CD4-positive, alpha-beta T cell treated with Interleukin-4 for 4 hours (primary cell): Measurements from ENCODE around the gene PTGDR2.

ENCODE experiments used
- DNase-seq: peaks from one replicate; pipeline ENCODE4 v3.0.0-alpha.2; 2020

Gene PTGDR2

GRCh38 chr11:60873533-60873932 is 17.8 kb upstream of the PTGDR2 start:
- no peak for DNase-seq

DNA sequence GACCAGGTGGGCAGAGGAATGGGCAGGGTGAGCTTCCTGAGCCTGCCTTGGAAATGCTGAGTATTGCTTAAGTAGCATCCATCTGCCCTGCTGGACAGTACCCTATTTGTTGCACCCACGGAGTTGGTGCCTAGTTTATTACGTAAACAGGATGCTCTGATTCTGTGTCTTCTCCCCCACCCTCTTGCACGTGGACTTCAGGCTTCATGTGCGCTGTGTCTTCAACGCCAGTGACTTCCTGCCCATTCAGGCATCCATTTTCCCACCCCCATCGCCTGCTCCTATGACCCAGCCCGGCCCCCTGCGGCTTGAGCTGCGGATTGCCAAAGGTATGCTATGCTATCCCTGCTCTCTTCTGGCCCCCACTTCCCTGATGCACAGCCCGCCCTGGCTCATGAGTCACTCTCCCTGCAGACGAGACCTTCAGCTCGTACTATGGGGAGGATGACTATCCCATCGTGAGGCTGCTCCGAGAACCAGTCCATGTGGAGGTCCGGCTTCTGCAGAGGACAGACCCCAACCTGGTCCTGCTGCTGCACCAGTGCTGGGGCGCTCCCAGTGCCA is 17.3 kb upstream of the PTGDR2 start:
- no peak for DNase-seq

GRCh38 chr11:60872124-60872960 is 16.6 kb upstream of the PTGDR2 start:
- DNase-seq: no peak

DNA sequence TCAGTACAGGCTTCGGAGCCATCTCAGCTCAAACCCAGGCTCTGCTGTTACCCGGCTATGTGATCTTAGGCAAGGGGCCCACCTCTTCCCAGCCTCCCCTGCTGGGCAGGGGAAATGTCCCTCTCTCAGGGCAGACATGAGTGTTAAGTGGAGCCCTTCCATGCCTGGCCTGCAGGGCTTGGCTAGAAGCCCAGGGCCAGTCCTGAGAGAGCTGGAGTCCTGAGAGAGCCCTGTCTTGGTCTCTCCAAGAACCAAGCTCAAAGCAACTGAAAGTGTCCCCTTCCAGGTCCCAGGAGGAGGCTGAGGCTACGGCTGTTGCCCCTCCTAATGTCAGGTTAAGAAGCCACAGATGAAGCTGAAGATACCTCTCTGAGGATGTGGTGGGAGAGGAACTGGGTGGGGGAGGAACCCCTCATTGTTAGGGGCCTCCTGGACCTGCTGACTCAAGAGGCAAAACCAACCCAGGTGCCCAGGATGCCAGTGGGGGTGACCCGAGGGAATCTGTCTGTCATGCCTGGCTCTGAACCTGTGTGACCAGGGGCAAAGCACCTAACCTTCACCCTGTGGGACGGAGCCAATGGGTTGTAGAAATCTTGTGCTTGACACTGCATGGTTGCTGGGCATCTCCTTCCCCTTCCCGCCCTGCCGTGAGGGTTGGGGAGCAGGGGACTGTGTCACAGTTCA is 15.8 kb upstream of the PTGDR2 start:
- no peak for DNase-seq

- DNase-seq: no peak
Measured at GRCh38 chr11:60870733-60871377, 15.1 kb upstream of the PTGDR2 start.

GRCh38 chr11:60870276-60870675 is 14.5 kb upstream of the PTGDR2 start:
- DNase-seq: peak; percentile 35

DNA sequence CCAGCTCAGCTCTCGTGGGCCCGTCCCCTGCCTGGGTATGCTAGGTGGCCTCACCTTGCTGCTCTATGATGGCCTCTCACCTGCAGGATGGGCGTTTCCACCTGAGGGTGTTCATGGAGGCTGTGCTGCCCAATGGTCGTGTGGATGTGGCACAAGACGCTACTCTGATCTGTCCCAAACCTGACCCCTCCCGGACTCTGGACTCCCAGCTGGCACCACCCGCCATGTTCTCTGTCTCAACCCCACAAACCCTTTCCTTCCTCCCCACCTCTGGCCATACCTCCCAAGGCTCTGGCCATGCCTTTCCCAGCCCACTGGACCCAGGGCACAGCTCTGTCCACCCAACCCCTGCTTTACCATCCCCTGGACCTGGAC is 13.7 kb upstream of the PTGDR2 start:
- no peak for DNase-seq

- no peak for DNase-seq
Measured at GRCh38 chr11:60868682-60869450, 13.1 kb upstream of the PTGDR2 start.

GRCh38 chr11:60867871-60868681 is 12.3 kb upstream of the PTGDR2 start:
- no peak for DNase-seq

GRCh38 chr11:60866911-60867870 is 11.4 kb upstream of the PTGDR2 start, which contains the start of gene ZP1:
Gene ZP1, plus strand, starts transcription at chr11:60867542. Its CDS starts 20 bp downstream, at chr11:60867562.
- DNase-seq: no peak

DNA sequence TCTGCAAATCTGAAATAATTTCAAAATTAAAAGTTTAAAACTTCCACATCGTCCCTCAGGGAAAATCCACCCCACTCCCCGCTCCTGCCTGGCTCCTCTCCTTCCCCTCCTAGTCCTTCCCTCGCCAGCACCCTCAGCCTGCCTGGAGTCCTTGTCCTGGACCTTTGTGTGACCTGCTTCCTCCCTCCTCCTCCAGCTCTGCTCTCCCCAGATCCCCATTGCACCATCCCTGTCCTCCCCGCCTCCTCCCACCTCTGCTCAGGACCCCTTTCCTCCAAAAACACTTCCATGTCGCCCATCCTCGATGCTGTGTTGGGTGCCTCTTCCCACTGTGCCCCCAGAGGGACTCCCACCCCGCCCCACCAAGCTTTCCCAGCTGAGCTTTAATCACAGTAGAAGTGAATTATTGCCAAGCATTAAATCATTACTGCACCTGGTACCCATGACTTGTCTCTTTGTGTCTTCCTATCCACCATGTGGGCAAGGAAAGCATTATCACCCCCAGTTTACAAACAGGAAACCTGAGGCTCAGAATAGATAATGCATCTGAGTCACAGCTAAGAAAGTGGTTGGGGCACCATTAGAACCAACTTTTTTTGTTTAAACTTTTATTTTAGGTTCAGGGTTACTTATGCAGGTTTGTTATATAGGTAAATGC is 9.2 kb upstream of the PTGDR2 start:
- DNase-seq: no peak

DNA sequence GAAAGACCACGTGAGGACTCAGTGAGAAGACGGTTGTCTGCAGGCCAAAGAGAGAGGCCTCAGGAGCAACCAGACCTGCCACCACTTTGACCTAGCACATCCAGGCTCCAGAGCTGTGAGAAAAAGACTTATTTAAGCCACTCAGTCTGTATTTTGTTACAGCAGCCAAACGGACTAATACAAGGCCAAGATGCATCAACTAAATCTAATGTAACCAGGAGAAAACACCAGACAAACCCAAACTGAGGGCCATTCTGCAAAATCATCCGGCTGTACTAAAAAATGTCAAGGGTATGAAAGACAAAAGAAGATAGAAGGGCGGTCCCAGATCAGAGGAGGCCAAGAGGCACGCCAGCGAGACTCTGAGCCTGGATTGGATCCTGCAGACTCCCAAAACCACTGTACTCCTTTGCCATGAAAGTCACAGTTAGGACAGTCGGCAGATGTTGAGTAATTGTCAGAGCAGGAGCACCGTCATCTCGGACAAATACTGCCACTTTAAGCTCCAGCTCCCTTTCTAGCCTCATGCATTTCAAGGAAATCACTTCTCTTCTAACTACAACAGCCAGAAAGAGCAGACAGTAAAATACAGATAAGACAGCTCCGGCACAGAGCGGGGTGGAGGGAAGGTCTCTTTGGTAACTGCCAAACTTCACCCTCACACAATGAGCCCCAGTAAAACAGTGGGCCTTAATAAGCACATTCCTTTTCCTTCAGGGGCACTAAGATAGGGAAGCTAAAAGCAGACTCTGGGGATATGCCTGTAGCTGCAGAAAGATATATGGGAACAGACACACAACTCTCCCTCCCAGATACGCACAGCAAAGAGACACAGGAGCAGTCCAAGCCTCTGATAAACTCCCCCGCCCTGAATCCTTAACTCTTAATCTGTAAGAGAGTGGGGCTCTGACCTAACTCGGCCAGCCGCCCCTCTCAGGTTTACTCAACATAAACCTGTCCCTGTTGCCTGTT is 8.1 kb upstream of the PTGDR2 start:
- no peak for DNase-seq

GRCh38 chr11:60862171-60862570 is 6.4 kb upstream of the PTGDR2 start:
- DNase-seq: no peak

DNA sequence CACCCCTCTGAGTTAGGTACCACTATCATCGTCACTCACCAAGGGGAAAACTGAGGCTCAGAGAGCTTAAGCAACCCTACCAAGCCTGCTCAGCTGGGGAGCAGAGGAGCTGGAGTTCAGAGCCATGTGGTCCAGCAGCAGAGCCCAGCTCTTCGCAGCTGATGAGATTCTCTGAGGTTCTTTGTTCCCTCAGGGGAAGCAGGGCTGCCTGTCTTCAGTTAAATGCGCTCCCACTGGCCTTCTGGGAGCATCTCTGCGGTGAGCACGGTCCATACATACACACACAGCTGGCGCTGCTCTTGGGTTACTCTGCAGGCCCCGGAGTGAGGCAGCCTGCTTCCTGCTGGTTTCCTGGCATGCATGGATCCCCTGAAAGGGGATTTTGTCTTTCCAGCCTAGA is 5.2 kb upstream of the PTGDR2 start:
- DNase-seq: no peak

DNA sequence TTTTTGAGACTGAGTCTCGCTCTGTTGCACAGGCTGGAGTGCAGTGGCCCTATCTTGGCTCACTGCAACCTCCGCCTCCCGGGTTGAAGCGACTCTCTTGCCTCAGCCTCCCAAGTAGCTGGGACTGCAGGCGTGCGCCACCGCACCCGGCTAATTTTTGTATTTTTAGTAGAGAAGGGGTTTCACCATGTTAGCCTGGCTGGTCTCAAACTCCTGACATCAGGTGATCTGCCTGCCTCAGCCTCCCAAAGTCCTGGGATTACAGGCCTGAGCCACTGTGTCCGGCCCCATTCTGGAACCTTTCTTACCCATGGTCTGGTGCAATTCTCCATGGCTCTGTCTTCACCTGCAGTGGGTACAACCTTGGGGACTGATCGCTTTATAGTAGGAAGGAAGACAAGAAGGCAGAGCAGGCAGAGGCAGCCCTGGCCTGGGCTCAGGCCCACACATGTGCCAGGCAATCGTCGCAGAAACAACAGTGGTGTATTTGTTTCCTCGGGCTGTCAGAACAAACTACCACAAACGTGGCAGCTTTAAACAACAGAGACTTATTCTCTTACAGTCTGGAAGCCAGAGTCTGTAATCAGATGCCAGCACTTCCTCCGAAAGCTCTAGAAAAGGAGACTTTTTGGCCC is 4.0 kb upstream of the PTGDR2 start:
- DNase-seq: no peak

GRCh38 chr11:60858731-60859464 is 3.1 kb upstream of the PTGDR2 start:
- no peak for DNase-seq

- DNase-seq: no peak
Measured at GRCh38 chr11:60858236-60858635, 2.5 kb upstream of the PTGDR2 start.
